ENCODE measurements around the gene CGNL1. TPM values are rescaled to one million over a fixed set of nuclear protein-coding genes. Genes with fewer than 3 reads are reported as not detected.
A peak's percentile ranks its signal among the peaks of the same experiment; 100 is the strongest.

Gene CGNL1
- total RNA-seq, 4 donors from 2014 or later: 40.7 to 74.4 (median 56.0) TPM

DNA sequence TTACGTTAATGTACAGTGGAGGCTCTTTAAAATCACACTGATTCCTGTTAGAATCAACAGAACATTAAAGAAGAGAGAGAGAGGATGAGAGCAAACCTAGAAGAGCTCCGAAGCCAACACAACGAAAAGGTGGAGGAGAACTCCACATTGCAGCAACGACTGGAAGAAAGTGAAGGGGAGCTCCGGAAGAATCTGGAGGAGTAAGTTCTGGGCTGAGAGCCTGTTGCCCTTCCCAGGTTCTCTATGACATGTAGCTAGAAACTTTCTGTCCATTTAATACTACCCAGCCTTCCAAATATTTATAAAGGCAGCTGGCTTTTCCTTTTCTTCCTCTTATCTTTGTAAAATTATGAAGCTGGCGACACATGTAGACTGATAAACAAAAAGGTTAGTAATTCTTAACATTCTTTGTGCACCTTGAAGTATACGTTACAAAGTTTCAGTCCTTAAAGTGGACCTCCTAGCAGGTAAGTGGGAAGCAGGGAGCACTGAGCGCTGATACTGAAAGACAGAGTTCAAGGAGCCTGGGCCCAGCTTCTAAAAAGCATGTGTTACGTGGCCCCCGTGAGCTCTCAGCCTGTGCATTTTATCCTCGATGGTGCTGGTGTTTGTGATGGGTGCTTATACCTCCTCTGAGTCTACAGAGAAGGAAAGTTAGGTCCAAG, 75.9 kb downstream of the CGNL1 start:
- H3K27ac ChIP-seq: peak overlapping the region in 2 of 3 donors; percentile 25 to 42
- no peaks in the 10 kb centered on the region for H3K36me3 ChIP-seq
- H3K4me1 ChIP-seq: peaks cover 7 to 8% of the 10 kb centered on the region in 2 donors
- no peak overlapping the region for H3K4me3 ChIP-seq (replicated peaks in 1 of 3)
- DNase-seq: no peak
- WGBS, 2 donors: 81 to 86% methylated on average over 11 of the region's 11 CpGs
- H3K27me3 ChIP-seq: no peaks in the 10 kb centered on the region
- H3K9me3 ChIP-seq: no peaks in the 10 kb centered on the region
- TF ChIP-seq, protein P1, sequence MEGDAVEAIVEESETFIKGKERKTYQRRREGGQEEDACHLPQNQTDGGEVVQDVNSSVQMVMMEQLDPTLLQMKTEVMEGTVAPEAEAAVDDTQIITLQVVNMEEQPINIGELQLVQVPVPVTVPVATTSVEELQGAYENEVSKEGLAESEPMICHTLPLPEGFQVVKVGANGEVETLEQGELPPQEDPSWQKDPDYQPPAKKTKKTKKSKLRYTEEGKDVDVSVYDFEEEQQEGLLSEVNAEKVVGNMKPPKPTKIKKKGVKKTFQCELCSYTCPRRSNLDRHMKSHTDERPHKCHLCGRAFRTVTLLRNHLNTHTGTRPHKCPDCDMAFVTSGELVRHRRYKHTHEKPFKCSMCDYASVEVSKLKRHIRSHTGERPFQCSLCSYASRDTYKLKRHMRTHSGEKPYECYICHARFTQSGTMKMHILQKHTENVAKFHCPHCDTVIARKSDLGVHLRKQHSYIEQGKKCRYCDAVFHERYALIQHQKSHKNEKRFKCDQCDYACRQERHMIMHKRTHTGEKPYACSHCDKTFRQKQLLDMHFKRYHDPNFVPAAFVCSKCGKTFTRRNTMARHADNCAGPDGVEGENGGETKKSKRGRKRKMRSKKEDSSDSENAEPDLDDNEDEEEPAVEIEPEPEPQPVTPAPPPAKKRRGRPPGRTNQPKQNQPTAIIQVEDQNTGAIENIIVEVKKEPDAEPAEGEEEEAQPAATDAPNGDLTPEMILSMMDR (IDR thresholded peaks at IDR 0.05): no peak
- TF ChIP-seq POLR2A (IDR thresholded peaks at IDR 0.05): no peak
- intact Hi-C loops (cut with DNase I): no loop called here

GRCh38 chr15:57455929-57456328, 79.6 kb downstream of the CGNL1 start:
- no peaks in the 10 kb centered on the region for H3K27me3 ChIP-seq
- DNase-seq: no peak
- 86 to 91% methylated on average over 2 of the region's 2 CpGs for WGBS, 2 donors
- no peak overlapping the region for H3K4me3 ChIP-seq (replicated peaks in 1 of 3)
- H3K27ac ChIP-seq: no peak overlapping the region
- H3K4me1 ChIP-seq: peaks cover 8 to 19% of the 10 kb centered on the region in 2 donors
- intact Hi-C loops (cut with DNase I): no loop called here
- TF ChIP-seq, protein P1 (IDR thresholded peaks at IDR 0.05): no peak
- TF ChIP-seq POLR2A (IDR thresholded peaks at IDR 0.05): no peak
- no peaks in the 10 kb centered on the region for H3K9me3 ChIP-seq
- H3K36me3 ChIP-seq: no peaks in the 10 kb centered on the region

DNA sequence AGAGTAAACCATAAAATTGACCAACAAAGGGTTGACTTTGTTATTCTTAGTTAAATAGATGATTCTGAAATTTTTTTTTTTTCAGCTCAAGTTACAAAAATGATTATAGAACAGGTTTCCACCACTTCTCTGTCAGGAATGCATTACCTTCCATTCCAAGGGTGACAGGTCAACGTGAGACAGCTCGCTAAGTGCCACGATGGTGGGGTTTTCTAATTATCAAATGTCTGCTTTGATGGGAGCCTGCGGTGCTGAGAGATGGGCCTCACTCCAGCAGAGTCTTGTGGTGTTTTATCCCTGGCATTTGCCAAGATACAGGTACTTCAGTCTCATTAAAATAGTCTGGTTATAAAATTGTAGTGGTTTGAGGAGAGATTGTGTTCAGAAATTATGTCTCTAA, 80.3 kb downstream of the CGNL1 start:
- 81 to 89% methylated on average over 4 of the region's 4 CpGs for WGBS, 2 donors

GRCh38 chr15:57457726-57458125, 81.4 kb downstream of the CGNL1 start:
- Histone ChIP-seq H3K27me3 (no peaks in the 10 kb centered on the region), H3K4me3 (replicated peaks in 1 of 3) (no peak overlapping the region), H3K4me1 (peaks cover 11 to 26% of the 10 kb centered on the region in 2 donors), H3K36me3 (no peaks in the 10 kb centered on the region), H3K27ac (no peak overlapping the region), H3K9me3 (no peaks in the 10 kb centered on the region)
- DNase-seq: no peak
- intact Hi-C loops (cut with DNase I): no loop called here
- TF ChIP-seq, protein P1 (IDR thresholded peaks at IDR 0.05): no peak
- no peak for TF ChIP-seq POLR2A (IDR thresholded peaks at IDR 0.05)
- WGBS, 2 donors: 88 to 98% methylated on average over 3 of the region's 3 CpGs

More for the DNA sequence above, 80.3 kb downstream of the CGNL1 start:
- Histone ChIP-seq H3K4me1 (peaks cover 15 to 26% of the 10 kb centered on the region in 2 donors), H3K36me3 (no peaks in the 10 kb centered on the region), H3K9me3 (no peaks in the 10 kb centered on the region), H3K4me3 (replicated peaks in 1 of 3) (no peak overlapping the region), H3K27ac (no peak overlapping the region), H3K27me3 (no peaks in the 10 kb centered on the region)
- TF ChIP-seq POLR2A (IDR thresholded peaks at IDR 0.05): no peak
- TF ChIP-seq, protein P1 (IDR thresholded peaks at IDR 0.05): no peak
- no peak for DNase-seq
- intact Hi-C loops (cut with DNase I): no loop called here

DNA sequence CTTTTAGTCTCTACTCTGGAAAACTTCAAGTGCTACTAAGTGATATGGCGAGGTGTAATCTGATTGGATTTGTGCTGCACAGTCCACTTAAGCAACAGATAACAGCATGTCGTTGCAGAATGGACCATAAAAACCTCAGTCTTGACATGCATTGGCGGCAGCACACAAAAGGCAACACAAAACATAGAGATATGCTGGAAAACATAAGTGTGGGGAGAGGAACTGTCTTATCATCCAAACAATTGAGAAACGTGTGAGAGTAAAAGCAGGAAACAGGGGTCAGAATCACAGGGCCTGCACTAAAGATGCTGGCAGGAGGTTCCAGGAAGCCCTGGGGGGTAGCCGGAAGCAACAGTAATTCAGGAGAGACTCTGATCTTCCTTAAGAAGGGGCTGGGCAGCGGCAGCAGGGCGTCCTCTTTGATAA, 82.1 kb downstream of the CGNL1 start:
- Histone ChIP-seq H3K9me3 (no peaks in the 10 kb centered on the region), H3K4me1 (peaks cover 11 to 26% of the 10 kb centered on the region in 2 donors), H3K27me3 (no peaks in the 10 kb centered on the region), H3K36me3 (no peaks in the 10 kb centered on the region), H3K27ac (no peak overlapping the region), H3K4me3 (replicated peaks in 1 of 3) (no peak overlapping the region)
- intact Hi-C loops (cut with DNase I): no loop called here
- no peak for DNase-seq
- TF ChIP-seq POLR2A (IDR thresholded peaks at IDR 0.05): no peak
- TF ChIP-seq, protein P1 (IDR thresholded peaks at IDR 0.05): no peak
- 72 to 76% methylated on average over 7 of the region's 7 CpGs for WGBS, 2 donors
